HuH-7 (cell line): ENCODE data around the gene GJA10.

Source experiments
- DNase-seq: peaks from one replicate; pipeline ENCODE4 v3.0.0; 2011; ENCODE audit warnings: low spot score

Gene GJA10

GRCh38 chr6:89917216-89917615, 22.9 kb downstream of the GJA10 start:
- no peak for DNase-seq

GRCh38 chr6:89917801-89918366, 23.6 kb downstream of the GJA10 start:
- no peak for DNase-seq

- DNase-seq, result no peak
Measured at GRCh38 chr6:89921197-89921596, 26.9 kb downstream of the GJA10 start.

- no peak for DNase-seq
Measured at GRCh38 chr6:89921691-89922090, 27.4 kb downstream of the GJA10 start.

GRCh38 chr6:89924231-89924630, 30.0 kb downstream of the GJA10 start:
- no peak for DNase-seq

- no peak for DNase-seq
Measured at GRCh38 chr6:89925826-89926225, 31.6 kb downstream of the GJA10 start.

GRCh38 chr6:89927264-89927663, 33.0 kb downstream of the GJA10 start:
- DNase-seq, result no peak

- DNase-seq, result no peak
Measured at GRCh38 chr6:89927791-89928550, 33.7 kb downstream of the GJA10 start.

- no peak for DNase-seq
Measured at GRCh38 chr6:89928604-89929003, 34.3 kb downstream of the GJA10 start.

GRCh38 chr6:89930789-89931188, 36.5 kb downstream of the GJA10 start:
- DNase-seq, result no peak

- DNase-seq, result no peak
Measured at GRCh38 chr6:89932245-89932802, 38.1 kb downstream of the GJA10 start.

GRCh38 chr6:89934685-89935366, 40.6 kb downstream of the GJA10 start:
- no peak for DNase-seq

- no peak for DNase-seq
Measured at GRCh38 chr6:89936177-89936576, 41.9 kb downstream of the GJA10 start.

- DNase-seq, result no peak
Measured at GRCh38 chr6:89938014-89938413, 43.7 kb downstream of the GJA10 start.

GRCh38 chr6:89939144-89939543, 44.9 kb downstream of the GJA10 start:
- DNase-seq, result no peak

- peak; percentile 95 for DNase-seq
Measured at GRCh38 chr6:89940225-89941027, 46.2 kb downstream of the GJA10 start.

GRCh38 chr6:89941031-89941762, 46.9 kb downstream of the GJA10 start:
- peak; percentile 40 for DNase-seq

GRCh38 chr6:89941763-89942497, 47.7 kb downstream of the GJA10 start:
- no peak for DNase-seq

GRCh38 chr6:89942601-89943000, 48.3 kb downstream of the GJA10 start:
- no peak for DNase-seq

GRCh38 chr6:89944181-89944755, 50.0 kb downstream of the GJA10 start:
- DNase-seq, result no peak
